ENCODE results near the gene HCAR2. TPM values are rescaled to one million over a fixed set of nuclear protein-coding genes. Genes with fewer than 3 reads are reported as not detected.

Gene HCAR2
- total and polyA plus RNA-seq, 2 of the 13 experiments (the other 11 are each of a cell fraction or from before 2014, with no cell fraction given), result 0.09 to 5.6 TPM

GRCh38 chr12:122730215-122731014, 27.3 kb upstream of the HCAR2 start, which contains the start of gene HCAR1 (continued):
- TF ChIP-seq MXD4 (CRISPR knock-in tag; IDR thresholded peaks at IDR 0.05), result no peak
- TF ChIP-seq ATF1 (CRISPR knock-in tag; IDR thresholded peaks at IDR 0.05), result no peak
- no peak for TF ChIP-seq ZNF577 (CRISPR knock-in tag; IDR thresholded peaks at IDR 0.05; ENCODE audit: borderline replicate concordance, low read depth)
- no peak for TF ChIP-seq ARNT (IDR thresholded peaks at IDR 0.05)
- TF ChIP-seq DMTF1 (CRISPR knock-in tag; IDR thresholded peaks at IDR 0.05), result no peak
- no peak for TF ChIP-seq SATB2 (CRISPR knock-in tag; IDR thresholded peaks at IDR 0.05)
- no peak for TF ChIP-seq RNF2 (conservative IDR thresholded peaks at IDR 0.05; ENCODE audit: low read depth)
- peak; percentile 93; the same call in 1 of the 2 replicates for TF ChIP-seq ZNF572 (CRISPR knock-in tag; IDR thresholded peaks at IDR 0.05)
- TF ChIP-seq ZNF773 (CRISPR knock-in tag; IDR thresholded peaks at IDR 0.05; ENCODE audit: borderline replicate concordance), result no peak
- no peak for TF ChIP-seq ZNF7 (CRISPR knock-in tag; IDR thresholded peaks at IDR 0.05)
- no peak for TF ChIP-seq ZNF704 (CRISPR knock-in tag; IDR thresholded peaks at IDR 0.05; ENCODE audit: borderline replicate concordance)
- no peak for TF ChIP-seq ZNF670 (CRISPR knock-in tag; IDR thresholded peaks at IDR 0.05; ENCODE audit: borderline replicate concordance)
- TF ChIP-seq BHLHE40 (IDR thresholded peaks at IDR 0.05; ENCODE audit: low read length), result no peak
- peak; percentile 55; the same call in 1 of the 2 replicates for TF ChIP-seq ZNF280D (CRISPR knock-in tag; IDR thresholded peaks at IDR 0.05)
- TF ChIP-seq NFYB (CRISPR knock-in tag; IDR thresholded peaks at IDR 0.05), result no peak
- TF ChIP-seq ZFP37 (CRISPR knock-in tag; IDR thresholded peaks at IDR 0.05; ENCODE audit: borderline replicate concordance), result no peak
- TF ChIP-seq SNAI1 (CRISPR knock-in tag; IDR thresholded peaks at IDR 0.05; ENCODE audit: borderline replicate concordance), result no peak
- TF ChIP-seq MAFK (conservative IDR thresholded peaks at IDR 0.05 in 1 of 2, IDR thresholded peaks at IDR 0.05 in 1 of 2; ENCODE audit: low read length in 2 of 2), result no peak
- TF ChIP-seq TEF (CRISPR knock-in tag; IDR thresholded peaks at IDR 0.05), result no peak
- no peak for TF ChIP-seq GTF3A (CRISPR knock-in tag; conservative IDR thresholded peaks at IDR 0.05)
- no peak for TF ChIP-seq ZFP82 (CRISPR knock-in tag; IDR thresholded peaks at IDR 0.05; ENCODE audit: borderline replicate concordance)
